HG03139 (cell line): Measurements from ENCODE around the gene BCL2.
"Not testable (repeated sequence)": the region's sequence is repeated elsewhere in the genome, so short reads cannot be mapped to it uniquely, and the experiment has no call there.

Experiments
- ATAC-seq: cut with Tn5 transposase; IDR thresholded peaks from one replicate; pipeline ENCODE4 v1.9.1; 2021; ENCODE audit not compliant: unreplicated experiment

The BCL2 gene

DNA sequence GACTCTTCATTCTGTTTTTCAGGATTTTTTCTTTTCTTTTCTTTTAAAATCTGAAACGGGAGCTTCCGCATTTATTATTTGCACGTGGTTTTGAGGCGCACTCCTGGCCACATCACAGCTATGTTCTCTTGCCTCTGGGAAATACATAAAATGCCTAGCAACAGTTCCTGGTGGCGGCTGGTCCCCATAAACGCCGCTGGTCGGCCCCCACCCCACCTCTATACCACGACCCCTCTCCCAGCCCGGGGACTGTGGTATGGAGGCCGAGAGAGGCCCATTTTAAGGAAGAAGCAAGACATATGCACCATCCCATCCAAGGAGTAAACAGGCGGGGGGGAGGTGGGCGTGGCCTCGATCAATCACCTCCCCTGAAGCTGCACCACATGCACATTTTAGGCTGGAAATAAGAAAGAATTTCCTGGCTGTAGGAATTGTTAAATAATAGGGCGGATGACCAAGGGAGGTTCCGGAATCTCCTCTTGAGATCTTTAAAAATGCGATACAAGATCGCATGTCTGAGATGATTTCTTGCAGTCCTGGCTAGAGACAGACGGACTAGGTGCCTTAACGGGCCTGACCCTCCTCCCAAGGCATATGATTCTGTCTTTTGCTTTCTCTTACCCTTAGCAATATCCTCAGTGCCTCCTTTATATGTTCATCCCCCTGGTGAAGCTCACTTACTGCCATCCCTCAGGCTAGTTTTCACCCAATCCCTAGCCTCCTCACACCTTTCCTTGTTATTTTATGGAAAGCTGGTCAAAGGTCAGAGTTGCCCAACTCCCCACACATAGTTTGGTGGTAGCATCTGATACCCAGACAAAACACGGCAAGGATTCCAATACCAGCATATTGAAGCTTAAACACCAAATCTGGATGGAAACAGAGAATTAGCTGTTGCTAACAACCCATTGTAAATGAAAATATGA lies 82.4 kb downstream of the BCL2 start:
- ATAC-seq, result no peak

DNA sequence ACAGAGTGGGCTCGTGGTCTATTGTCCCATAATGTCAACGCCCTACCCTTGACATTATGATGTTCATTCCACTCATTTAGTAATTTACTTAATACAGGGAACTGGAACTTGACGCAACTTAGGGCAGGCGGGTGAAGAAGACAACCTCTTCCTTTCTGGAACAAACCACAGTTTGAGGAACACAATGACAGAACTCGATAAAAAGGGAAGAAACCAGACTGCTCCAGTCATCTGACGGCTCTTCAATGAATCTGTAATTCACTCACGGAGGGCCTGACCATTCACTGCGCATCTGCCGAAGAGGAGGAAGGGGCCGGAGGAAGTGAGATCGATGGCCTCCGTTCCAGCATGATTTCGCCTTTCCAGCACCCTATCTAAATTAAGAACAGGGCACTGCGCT lies 83.2 kb downstream of the BCL2 start:
- ATAC-seq, result no peak

GRCh38 chr18:63235920-63236319 lies 83.6 kb downstream of the BCL2 start:
- ATAC-seq, result not testable (repeated sequence)

DNA sequence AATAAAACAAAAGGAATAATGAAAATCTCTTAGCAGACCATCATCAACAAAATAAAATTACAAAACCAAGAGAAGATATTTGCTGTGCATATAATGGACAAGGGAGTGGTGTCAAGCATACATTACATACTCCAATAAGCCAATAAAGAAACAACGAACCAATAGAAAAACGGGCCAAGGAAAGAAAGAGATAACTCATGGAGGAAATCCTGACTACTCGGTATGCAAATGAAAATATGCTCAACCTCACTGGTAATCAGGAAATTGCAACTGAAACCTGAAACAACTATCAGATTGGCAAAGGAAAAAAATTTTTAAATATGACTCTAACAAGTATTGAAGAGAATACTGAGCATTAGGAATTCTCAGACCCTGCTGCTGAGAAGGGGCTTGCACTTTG lies 84.7 kb downstream of the BCL2 start:
- no peak for ATAC-seq

DNA sequence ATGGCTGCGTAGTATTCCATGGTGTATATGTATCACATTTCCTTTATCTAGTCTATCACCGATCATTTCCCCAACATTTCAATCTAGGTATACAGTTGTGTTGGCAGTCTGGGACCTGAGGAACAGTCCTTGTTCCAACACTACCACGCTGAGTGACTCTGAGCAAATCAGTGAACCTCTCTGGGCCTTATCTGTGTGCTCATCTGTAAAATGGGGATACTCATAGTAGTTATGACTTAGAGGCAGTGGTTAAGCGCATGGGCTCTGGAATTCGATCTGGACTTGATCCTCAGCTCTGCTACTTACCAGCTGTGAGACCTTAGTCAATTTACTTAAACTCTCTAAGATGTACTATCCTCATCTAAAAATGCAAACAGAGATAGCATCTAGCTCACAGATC lies 85.1 kb downstream of the BCL2 start:
- no peak for ATAC-seq

GRCh38 chr18:63233334-63233733 lies 86.2 kb downstream of the BCL2 start:
- ATAC-seq, result no peak

- ATAC-seq, result no peak
Observed at GRCh38 chr18:63232826-63233225, 86.7 kb downstream of the BCL2 start.

- ATAC-seq, result no peak
Observed at GRCh38 chr18:63229971-63230370, 89.6 kb downstream of the BCL2 start.

- no peak for ATAC-seq
Observed at GRCh38 chr18:63225434-63225833, 94.1 kb downstream of the BCL2 start.

GRCh38 chr18:63224630-63225029 lies 94.9 kb downstream of the BCL2 start:
- no peak for ATAC-seq

GRCh38 chr18:63223837-63224236 lies 95.7 kb downstream of the BCL2 start:
- no peak for ATAC-seq

- no peak for ATAC-seq
Observed at GRCh38 chr18:63220903-63221302, 98.7 kb downstream of the BCL2 start.

- ATAC-seq, result no peak
Observed at GRCh38 chr18:63218472-63218871, 101.1 kb downstream of the BCL2 start.

GRCh38 chr18:63216516-63217311 lies 102.9 kb downstream of the BCL2 start:
- ATAC-seq, result no peak

DNA sequence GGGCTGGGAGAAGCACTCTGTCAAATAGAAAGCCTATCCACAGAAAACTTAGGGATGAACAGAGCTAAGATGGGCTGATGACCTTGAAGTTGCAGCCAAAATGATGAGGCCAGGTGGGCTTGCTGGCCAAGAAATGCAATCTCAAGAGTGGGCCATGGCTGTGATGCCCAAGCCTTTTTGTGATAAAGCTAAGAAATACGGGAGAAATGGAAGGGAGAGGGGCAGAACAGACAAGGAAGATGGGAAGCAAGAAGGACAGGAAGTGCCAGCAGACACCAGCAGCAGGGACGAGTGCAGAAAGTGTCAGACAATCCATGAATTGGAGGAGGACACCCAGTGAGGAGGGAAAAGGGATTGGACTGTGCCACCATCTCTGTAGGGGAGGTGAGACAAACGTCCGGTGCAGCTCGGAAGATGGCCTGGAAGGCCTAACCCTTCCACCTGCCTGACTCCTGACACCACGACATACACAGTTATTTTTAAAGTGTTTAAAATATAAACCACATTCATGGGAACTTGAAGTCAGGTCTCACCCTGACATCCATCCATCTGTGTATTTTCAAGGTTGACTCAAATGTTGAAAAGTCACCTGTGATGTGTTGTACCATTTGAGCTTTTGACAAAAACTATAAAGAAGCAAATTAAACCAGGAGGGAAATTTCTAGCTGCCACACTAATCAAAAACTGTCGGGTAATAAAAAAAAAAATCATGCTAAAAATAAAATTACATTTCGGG lies 105.5 kb downstream of the BCL2 start:
- no peak for ATAC-seq

DNA sequence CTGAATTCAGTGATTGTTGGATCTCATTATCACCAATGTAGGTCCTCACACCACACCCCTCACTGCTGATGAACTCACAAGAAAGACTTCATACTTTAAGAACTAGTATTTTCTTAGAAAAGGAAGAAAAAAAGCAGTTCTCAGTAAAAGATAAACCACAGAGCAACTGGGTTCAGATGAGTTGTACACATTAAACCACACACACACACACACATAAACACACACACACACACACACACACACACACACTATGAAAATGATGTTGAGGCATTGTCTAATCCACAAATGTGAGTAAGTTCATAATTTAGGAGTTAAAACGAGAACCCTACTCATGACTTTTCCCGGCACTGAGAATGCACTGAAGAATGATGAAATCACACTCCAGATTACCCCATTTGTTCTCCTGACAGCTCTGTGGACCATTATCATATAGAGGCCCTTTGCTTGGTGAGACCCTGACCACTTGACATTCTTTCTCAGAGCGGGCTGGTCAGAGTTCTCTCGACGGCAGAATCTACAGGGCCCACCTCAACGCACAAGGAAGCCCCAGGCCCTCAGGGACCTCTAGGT lies 106.2 kb downstream of the BCL2 start:
- no peak for ATAC-seq

- ATAC-seq, result no peak
Observed at GRCh38 chr18:63210521-63210920, 109.0 kb downstream of the BCL2 start.

GRCh38 chr18:63208676-63209075 lies 110.9 kb downstream of the BCL2 start:
- ATAC-seq, result no peak

DNA sequence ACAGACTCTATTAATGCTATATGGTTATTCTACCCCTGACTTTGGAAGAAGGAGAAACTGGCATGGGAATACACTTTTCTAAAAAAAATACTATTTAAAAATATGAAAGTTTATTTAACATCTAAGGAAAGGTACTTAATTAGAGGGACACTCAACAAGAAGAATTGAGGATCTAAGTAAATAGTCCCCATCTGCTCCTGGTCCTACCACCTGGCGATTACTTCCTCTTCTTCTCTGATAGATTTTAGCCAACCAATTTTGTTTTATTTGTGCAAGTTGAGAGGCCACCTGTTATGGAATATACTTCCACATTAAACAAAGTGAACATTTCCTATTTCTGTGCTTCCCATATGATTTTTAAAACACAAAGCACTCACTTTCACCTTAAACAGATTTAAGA lies 111.7 kb downstream of the BCL2 start:
- no peak for ATAC-seq

DNA sequence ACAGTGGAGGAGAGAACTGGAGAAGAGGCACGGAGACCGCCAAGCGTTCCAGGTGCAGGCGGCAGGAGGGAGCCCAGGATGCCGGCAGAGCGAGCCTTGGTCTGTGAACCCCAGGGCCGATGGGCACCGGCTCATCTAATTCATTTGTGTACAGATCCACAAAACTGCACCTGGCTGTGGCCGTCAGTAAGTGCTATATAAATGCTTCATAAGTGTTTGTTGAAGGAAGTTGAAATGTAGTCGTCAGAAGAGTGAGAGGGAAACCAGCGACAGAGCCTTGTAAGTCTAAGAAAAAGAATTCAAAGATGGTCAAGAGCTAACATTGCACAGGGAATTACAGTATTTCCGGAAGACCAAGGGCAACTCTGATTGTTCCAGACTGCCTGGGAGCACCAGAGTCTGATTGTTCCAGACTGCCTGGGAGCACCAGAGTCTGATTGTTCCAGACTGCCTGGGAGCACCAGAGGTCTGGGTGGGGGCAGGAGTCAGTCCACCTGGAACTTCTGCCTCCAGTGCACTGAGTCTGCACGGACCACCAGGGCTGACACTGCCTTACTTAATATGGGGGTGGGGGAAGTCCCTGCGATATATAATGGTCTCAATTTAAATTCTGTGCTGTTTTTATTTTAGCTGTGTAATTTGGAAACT lies 112.3 kb downstream of the BCL2 start:
- ATAC-seq, result no peak
